ENCODE measurements around the gene DDX3X.

The DDX3X gene

DNA sequence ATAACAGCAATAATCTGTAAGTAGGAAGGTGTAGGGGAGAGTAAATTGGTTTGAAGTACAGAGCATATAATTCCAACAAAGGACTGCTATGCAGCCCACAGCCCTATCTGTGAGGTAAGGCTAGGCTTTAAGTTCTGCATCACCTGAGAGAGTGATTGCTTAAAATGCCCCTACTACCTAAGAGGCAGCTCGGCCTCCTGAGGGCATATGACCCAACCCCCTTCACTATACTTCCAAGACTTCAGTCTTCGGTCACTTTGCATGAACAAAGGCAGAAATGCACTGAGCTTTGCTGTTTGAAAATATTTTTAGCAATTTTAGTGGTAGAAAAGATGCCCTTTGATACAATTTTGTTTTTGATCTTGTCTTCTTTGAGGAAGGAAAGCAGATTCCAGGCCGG lies 4.9 kb upstream of the DDX3X start:
- H3K27ac ChIP-seq: no peak overlapping the region

DNA sequence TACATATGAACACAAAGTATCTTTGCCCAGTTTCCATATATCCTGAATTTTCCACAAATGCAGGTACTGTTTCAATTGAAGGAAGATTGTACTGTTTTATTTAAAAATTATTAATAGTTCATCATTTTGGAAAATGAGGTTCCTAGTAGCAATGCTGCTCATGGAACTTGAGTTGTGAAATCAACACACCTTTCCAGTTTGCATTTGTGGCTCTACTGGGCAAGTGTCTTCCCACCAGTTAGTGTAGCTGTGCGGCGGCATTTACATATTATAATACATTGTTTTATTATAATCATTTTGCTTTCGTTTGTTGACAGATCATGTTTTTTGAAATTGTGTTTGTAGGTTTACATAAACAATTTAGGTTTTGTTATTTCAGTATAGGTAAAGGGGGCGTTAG lies 2.0 kb upstream of the DDX3X start:
- Histone ChIP-seq H3K36me3 (peaks cover 19% of the 10 kb centered on the region), H3K27me3 (ENCODE audit: insufficient read depth, low read depth, severe bottlenecking) (no peaks in the 10 kb centered on the region), H3K9me3 (ENCODE audit: severe bottlenecking) (no peaks in the 10 kb centered on the region), H3K4me3 (ENCODE audit: low read depth, low read length) (peak overlapping the region; percentile 69), H3K27ac (peak overlapping the region; percentile 100)
- TF ChIP-seq, protein P1, sequence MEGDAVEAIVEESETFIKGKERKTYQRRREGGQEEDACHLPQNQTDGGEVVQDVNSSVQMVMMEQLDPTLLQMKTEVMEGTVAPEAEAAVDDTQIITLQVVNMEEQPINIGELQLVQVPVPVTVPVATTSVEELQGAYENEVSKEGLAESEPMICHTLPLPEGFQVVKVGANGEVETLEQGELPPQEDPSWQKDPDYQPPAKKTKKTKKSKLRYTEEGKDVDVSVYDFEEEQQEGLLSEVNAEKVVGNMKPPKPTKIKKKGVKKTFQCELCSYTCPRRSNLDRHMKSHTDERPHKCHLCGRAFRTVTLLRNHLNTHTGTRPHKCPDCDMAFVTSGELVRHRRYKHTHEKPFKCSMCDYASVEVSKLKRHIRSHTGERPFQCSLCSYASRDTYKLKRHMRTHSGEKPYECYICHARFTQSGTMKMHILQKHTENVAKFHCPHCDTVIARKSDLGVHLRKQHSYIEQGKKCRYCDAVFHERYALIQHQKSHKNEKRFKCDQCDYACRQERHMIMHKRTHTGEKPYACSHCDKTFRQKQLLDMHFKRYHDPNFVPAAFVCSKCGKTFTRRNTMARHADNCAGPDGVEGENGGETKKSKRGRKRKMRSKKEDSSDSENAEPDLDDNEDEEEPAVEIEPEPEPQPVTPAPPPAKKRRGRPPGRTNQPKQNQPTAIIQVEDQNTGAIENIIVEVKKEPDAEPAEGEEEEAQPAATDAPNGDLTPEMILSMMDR (IDR thresholded peaks at IDR 0.05; ENCODE audit: low read depth, low read length): no peak
- no peak for DNase-seq

More for the DNA sequence above, 4.9 kb upstream of the DDX3X start:
- Histone ChIP-seq H3K36me3 (peaks cover 1% of the 10 kb centered on the region), H3K4me3 (ENCODE audit: low read depth, low read length) (no peak overlapping the region), H3K9me3 (ENCODE audit: severe bottlenecking) (no peaks in the 10 kb centered on the region), H3K27me3 (ENCODE audit: insufficient read depth, low read depth, severe bottlenecking) (no peaks in the 10 kb centered on the region)
- DNase-seq: no peak
- TF ChIP-seq, protein P1 (IDR thresholded peaks at IDR 0.05; ENCODE audit: low read depth, low read length): no peak

DNA sequence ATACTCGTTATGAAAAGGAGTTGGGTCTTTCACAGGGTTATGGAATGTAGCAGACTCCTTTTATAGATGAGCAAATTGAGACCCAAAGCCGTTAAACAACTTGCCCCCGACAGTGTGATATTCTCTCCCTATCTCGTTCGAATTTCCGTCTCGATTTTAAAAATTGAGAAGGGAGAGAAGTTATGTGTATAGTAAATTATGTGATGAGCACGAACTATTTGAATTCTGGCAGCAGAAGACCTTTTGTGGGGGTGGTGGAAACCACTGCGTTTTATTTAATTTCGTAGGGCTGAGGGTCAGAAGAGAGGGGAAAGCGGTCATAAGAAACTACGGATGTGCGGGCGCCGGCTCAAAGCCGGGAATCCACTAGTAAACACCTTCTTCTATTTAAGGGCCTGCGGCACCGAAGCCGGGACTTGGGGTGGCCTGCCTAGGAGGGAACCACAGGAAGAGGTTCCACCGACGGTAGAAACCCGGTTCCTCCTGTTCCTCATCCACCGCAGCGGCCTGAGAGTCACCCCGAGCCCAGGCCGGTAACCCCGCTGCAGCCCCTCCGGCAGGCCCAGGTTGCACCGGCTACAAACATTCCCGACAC lies 1.5 kb upstream of the DDX3X start:
- Histone ChIP-seq H3K4me3 (ENCODE audit: low read depth, low read length) (peak overlapping the region; percentile 69), H3K27ac (peak overlapping the region; percentile 100), H3K36me3 (peaks cover 24% of the 10 kb centered on the region), H3K9me3 (ENCODE audit: severe bottlenecking) (no peaks in the 10 kb centered on the region), H3K27me3 (ENCODE audit: insufficient read depth, low read depth, severe bottlenecking) (no peaks in the 10 kb centered on the region)
- DNase-seq: no peak
- TF ChIP-seq, protein P1 (IDR thresholded peaks at IDR 0.05; ENCODE audit: low read depth, low read length): no peak

- no peaks in the 10 kb centered on the region for H3K27me3 ChIP-seq (ENCODE audit: insufficient read depth, low read depth, severe bottlenecking)
- TF ChIP-seq, protein P1 (IDR thresholded peaks at IDR 0.05; ENCODE audit: low read depth, low read length): no peak
- H3K36me3 ChIP-seq: peaks cover 30% of the 10 kb centered on the region
- peak overlapping the region; percentile 69 for H3K4me3 ChIP-seq (ENCODE audit: low read depth, low read length)
- no peaks in the 10 kb centered on the region for H3K9me3 ChIP-seq (ENCODE audit: severe bottlenecking)
- H3K27ac ChIP-seq: peak overlapping the region; percentile 100
- peak; percentile 95 for DNase-seq
These were observed 789 bp upstream of the DDX3X start for GRCh38 chrX:41333003-41333743.

GRCh38 chrX:41334363-41335197 lies 618 bp downstream of the DDX3X start:
- Histone ChIP-seq H3K27ac (peak overlapping the region; percentile 100), H3K27me3 (ENCODE audit: insufficient read depth, low read depth, severe bottlenecking) (no peaks in the 10 kb centered on the region), H3K4me3 (ENCODE audit: low read depth, low read length) (peak overlapping the region; percentile 69), H3K36me3 (peaks cover 44% of the 10 kb centered on the region), H3K9me3 (ENCODE audit: severe bottlenecking) (no peaks in the 10 kb centered on the region)
- TF ChIP-seq, protein P1 (IDR thresholded peaks at IDR 0.05; ENCODE audit: low read depth, low read length): peak; percentile 26; the same call in 1 of the 2 replicates
- DNase-seq: peak; percentile 88

All from WERI-Rb-1 (cell line).